ACC112 (cell line): ENCODE data around the gene PTK7.

ENCODE experiments used
- H2AFZ ChIP-seq: fragments of 200-600 bp; sonication (generic); one replicate; pipeline ENCODE4 v1.6.0; 2017; ENCODE audit warnings: antibody characterized with exemption, low read length; ENCODE audit not compliant: unreplicated experiment
- H3K27ac ChIP-seq: fragments of 200-600 bp; sonication (generic); 2 replicates; pipeline ENCODE4 v1.5.1; 2014; ENCODE audit warnings: low read depth, mild to moderate bottlenecking, antibody characterized with exemption, low read length, moderate library complexity
- H3K27me3 ChIP-seq: fragments of 200-600 bp; sonication (generic); 2 replicates; pipeline ENCODE4 v1.6.1; 2014; ENCODE audit warnings: mild to moderate bottlenecking, antibody characterized with exemption, low read length, moderate library complexity, mixed read lengths; ENCODE audit not compliant: insufficient read depth
- H3K36me3 ChIP-seq: fragments of 200-600 bp; sonication (generic); 2 replicates; pipeline ENCODE4 v1.6.1; 2016; ENCODE audit warnings: mild to moderate bottlenecking, antibody characterized with exemption, low read length, moderate library complexity, mixed read lengths; ENCODE audit not compliant: insufficient read depth
- H3K4me1 ChIP-seq: fragments of 200-600 bp; sonication (generic); one replicate; pipeline ENCODE4 v1.6.1; 2016; ENCODE audit warnings: low read length, mixed read lengths; ENCODE audit not compliant: insufficient read depth, unreplicated experiment, control insufficient read depth
- H3K4me3 ChIP-seq: fragments of 200-600 bp; sonication (generic); 2 replicates; pipeline ENCODE4 v1.5.1; 2014; ENCODE audit warnings: mild to moderate bottlenecking, low read depth, low read length
- H3K79me2 ChIP-seq: fragments of 200-600 bp; sonication (generic); one replicate; pipeline ENCODE4 v1.6.0; 2016; ENCODE audit warnings: low read length; ENCODE audit not compliant: control insufficient read depth, unreplicated experiment, insufficient read depth

PTK7 gene

GRCh38 chr6:43181621-43181941 is 105.5 kb downstream of the PTK7 start:
- Histone ChIP-seq H3K4me3 (peak overlapping the region; percentile 78), H3K36me3 (peaks cover 4% of the 10 kb centered on the region; the same call in 1 of the 2 replicates), H3K27ac (peak overlapping the region; percentile 2; the same call in 1 of the 2 replicates), H2AFZ (peak overlapping the region; percentile 44), H3K4me1 (peaks cover 22% of the 10 kb centered on the region), H3K27me3 (no peaks in the 10 kb centered on the region), H3K79me2 (peaks cover 3% of the 10 kb centered on the region)

- H3K79me2 ChIP-seq, result peaks cover 3% of the 10 kb centered on the region
- H3K27ac ChIP-seq, result peak within 1 kb of the TSS; percentile 2
- H3K4me3 ChIP-seq, result peak within 1 kb of the TSS; percentile 78
- H2AFZ ChIP-seq, result peak within 1 kb of the TSS; percentile 44
- peaks cover 22% of the 10 kb centered on the region for H3K4me1 ChIP-seq
- no peaks in the 10 kb centered on the region for H3K27me3 ChIP-seq
- peaks cover 8% of the 10 kb centered on the region; the same call in 1 of the 2 replicates for H3K36me3 ChIP-seq
These were observed 106.1 kb downstream of the PTK7 start, which contains the start of gene CUL9 for GRCh38 chr6:43181942-43182860. CUL9 (plus strand) TSS chr6:43182196; CDS start chr6:43184311, 2,115 bp downstream.

- H3K27ac ChIP-seq, result no peak overlapping the region
- H3K4me3 ChIP-seq, result peak overlapping the region; percentile 78; the same call in 1 of the 2 replicates
- H2AFZ ChIP-seq, result no peak overlapping the region
- no peaks in the 10 kb centered on the region for H3K27me3 ChIP-seq
- H3K79me2 ChIP-seq, result peaks cover 3% of the 10 kb centered on the region
- peaks cover 16% of the 10 kb centered on the region; the same call in 1 of the 2 replicates for H3K36me3 ChIP-seq
- peaks cover 22% of the 10 kb centered on the region for H3K4me1 ChIP-seq
These were observed 107.3 kb downstream of the PTK7 start for GRCh38 chr6:43183441-43183840.

GRCh38 chr6:43184268-43184985 is 108.3 kb downstream of the PTK7 start:
- peaks cover 16% of the 10 kb centered on the region; the same call in 1 of the 2 replicates for H3K36me3 ChIP-seq
- H2AFZ ChIP-seq, result no peak overlapping the region
- H3K4me1 ChIP-seq, result peaks cover 22% of the 10 kb centered on the region
- H3K27ac ChIP-seq, result no peak overlapping the region
- H3K4me3 ChIP-seq, result no peak overlapping the region
- H3K79me2 ChIP-seq, result peaks cover 3% of the 10 kb centered on the region
- no peaks in the 10 kb centered on the region for H3K27me3 ChIP-seq

GRCh38 chr6:43185391-43185985 is 109.4 kb downstream of the PTK7 start:
- peaks cover 22% of the 10 kb centered on the region for H3K4me1 ChIP-seq
- H3K36me3 ChIP-seq, result peaks cover 16% of the 10 kb centered on the region; the same call in 1 of the 2 replicates
- H2AFZ ChIP-seq, result no peak overlapping the region
- no peak overlapping the region for H3K4me3 ChIP-seq
- no peak overlapping the region for H3K27ac ChIP-seq
- H3K79me2 ChIP-seq, result peaks cover 3% of the 10 kb centered on the region
- no peaks in the 10 kb centered on the region for H3K27me3 ChIP-seq

- Histone ChIP-seq H3K27me3 (no peaks in the 10 kb centered on the region), H3K27ac (no peak overlapping the region), H3K36me3 (peaks cover 16% of the 10 kb centered on the region; the same call in 1 of the 2 replicates), H2AFZ (no peak overlapping the region), H3K4me3 (no peak overlapping the region), H3K4me1 (peaks cover 19% of the 10 kb centered on the region), H3K79me2 (peaks cover 3% of the 10 kb centered on the region)
These were observed 109.9 kb downstream of the PTK7 start for GRCh38 chr6:43186019-43186418.

GRCh38 chr6:43186706-43187105 is 110.6 kb downstream of the PTK7 start:
- no peak overlapping the region for H3K4me3 ChIP-seq
- H2AFZ ChIP-seq, result no peak overlapping the region
- H3K36me3 ChIP-seq, result peaks cover 16% of the 10 kb centered on the region; the same call in 1 of the 2 replicates
- H3K27ac ChIP-seq, result no peak overlapping the region
- peaks cover 12% of the 10 kb centered on the region for H3K4me1 ChIP-seq
- peaks cover 3% of the 10 kb centered on the region for H3K79me2 ChIP-seq
- H3K27me3 ChIP-seq, result no peaks in the 10 kb centered on the region

GRCh38 chr6:43187821-43188220 is 111.7 kb downstream of the PTK7 start:
- Histone ChIP-seq H3K36me3 (peaks cover 16% of the 10 kb centered on the region; the same call in 1 of the 2 replicates), H3K4me3 (no peak overlapping the region), H2AFZ (no peak overlapping the region)

GRCh38 chr6:43188426-43188825 is 112.3 kb downstream of the PTK7 start:
- Histone ChIP-seq H3K4me3 (no peak overlapping the region), H3K79me2 (no peaks in the 10 kb centered on the region), H3K4me1 (peaks cover under 1% of the 10 kb centered on the region), H2AFZ (no peak overlapping the region), H3K36me3 (peaks cover 16% of the 10 kb centered on the region; the same call in 1 of the 2 replicates), H3K27ac (no peak overlapping the region), H3K27me3 (no peaks in the 10 kb centered on the region)

More at GRCh38 chr6:43187821-43188220, 111.7 kb downstream of the PTK7 start:
- Histone ChIP-seq H3K79me2 (no peaks in the 10 kb centered on the region), H3K27me3 (no peaks in the 10 kb centered on the region), H3K27ac (no peak overlapping the region), H3K4me1 (peaks cover 7% of the 10 kb centered on the region)

- H3K4me3 ChIP-seq, result no peak overlapping the region
- H2AFZ ChIP-seq, result no peak overlapping the region
- H3K27me3 ChIP-seq, result no peaks in the 10 kb centered on the region
- peaks cover 20% of the 10 kb centered on the region; the same call in 1 of the 2 replicates for H3K36me3 ChIP-seq
- H3K27ac ChIP-seq, result no peak overlapping the region
- no peaks in the 10 kb centered on the region for H3K79me2 ChIP-seq
- H3K4me1 ChIP-seq, result no peaks in the 10 kb centered on the region
These were observed 113.7 kb downstream of the PTK7 start for GRCh38 chr6:43189776-43190304.
